GM19043 (cell line): ENCODE measurements around the gene KDM7A.

Experiments used
- ATAC-seq: cut with Tn5 transposase; IDR thresholded peaks from one replicate; pipeline ENCODE4 v1.9.1; 2021; ENCODE audit warnings: low read depth; ENCODE audit not compliant: unreplicated experiment

Gene KDM7A, protein sequence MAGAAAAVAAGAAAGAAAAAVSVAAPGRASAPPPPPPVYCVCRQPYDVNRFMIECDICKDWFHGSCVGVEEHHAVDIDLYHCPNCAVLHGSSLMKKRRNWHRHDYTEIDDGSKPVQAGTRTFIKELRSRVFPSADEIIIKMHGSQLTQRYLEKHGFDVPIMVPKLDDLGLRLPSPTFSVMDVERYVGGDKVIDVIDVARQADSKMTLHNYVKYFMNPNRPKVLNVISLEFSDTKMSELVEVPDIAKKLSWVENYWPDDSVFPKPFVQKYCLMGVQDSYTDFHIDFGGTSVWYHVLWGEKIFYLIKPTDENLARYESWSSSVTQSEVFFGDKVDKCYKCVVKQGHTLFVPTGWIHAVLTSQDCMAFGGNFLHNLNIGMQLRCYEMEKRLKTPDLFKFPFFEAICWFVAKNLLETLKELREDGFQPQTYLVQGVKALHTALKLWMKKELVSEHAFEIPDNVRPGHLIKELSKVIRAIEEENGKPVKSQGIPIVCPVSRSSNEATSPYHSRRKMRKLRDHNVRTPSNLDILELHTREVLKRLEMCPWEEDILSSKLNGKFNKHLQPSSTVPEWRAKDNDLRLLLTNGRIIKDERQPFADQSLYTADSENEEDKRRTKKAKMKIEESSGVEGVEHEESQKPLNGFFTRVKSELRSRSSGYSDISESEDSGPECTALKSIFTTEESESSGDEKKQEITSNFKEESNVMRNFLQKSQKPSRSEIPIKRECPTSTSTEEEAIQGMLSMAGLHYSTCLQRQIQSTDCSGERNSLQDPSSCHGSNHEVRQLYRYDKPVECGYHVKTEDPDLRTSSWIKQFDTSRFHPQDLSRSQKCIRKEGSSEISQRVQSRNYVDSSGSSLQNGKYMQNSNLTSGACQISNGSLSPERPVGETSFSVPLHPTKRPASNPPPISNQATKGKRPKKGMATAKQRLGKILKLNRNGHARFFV

DNA sequence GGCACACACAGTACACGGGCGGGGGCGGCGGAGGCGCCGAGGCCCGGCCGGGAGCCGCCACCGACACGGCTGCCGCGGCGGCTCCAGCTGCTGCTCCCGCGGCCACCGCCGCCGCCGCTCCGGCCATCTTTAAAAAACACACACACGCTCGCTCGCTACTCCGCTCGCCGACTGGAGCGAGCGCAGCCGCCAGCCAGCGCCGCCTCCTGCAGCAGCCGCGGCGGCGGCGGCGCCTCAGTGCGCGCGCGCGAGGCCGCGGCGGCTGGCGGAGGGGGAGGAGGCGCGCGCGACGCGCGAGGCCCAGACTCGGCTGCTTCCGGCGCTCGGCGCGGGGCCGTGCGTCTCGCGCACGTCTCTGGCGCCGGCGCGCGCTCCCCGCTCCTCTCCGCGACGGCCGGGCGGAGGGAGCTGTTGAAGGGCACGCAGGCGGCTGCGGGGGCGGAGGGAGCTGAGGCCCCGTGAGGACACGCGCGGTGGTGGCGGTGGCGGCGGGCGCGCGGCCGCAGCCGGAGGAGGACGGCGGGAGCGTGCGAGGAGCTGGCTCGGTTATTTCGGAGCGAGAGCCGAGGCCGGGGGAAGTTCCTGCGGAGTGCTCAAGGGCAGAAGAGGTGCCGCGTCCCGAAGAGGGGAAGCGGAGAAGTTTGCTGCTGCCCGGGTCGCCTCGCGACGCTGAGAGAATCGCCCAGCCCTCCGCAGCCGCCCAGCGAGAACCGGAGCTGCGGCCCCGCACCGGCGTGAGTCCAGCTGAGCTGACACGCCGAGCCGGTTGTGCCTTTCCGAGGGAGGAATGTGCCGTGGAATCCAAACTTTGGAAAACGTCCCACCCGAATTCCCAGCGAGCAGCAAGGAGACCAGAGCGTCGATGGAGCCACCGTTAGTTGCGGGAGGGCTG, at the start of gene KDM7A:
TSS of gene KDM7A (minus strand) at position 173 of the 892 bp plus-strand sequence. CDS start at position 127, 46 bp downstream.
- peak; percentile 59 for ATAC-seq

DNA sequence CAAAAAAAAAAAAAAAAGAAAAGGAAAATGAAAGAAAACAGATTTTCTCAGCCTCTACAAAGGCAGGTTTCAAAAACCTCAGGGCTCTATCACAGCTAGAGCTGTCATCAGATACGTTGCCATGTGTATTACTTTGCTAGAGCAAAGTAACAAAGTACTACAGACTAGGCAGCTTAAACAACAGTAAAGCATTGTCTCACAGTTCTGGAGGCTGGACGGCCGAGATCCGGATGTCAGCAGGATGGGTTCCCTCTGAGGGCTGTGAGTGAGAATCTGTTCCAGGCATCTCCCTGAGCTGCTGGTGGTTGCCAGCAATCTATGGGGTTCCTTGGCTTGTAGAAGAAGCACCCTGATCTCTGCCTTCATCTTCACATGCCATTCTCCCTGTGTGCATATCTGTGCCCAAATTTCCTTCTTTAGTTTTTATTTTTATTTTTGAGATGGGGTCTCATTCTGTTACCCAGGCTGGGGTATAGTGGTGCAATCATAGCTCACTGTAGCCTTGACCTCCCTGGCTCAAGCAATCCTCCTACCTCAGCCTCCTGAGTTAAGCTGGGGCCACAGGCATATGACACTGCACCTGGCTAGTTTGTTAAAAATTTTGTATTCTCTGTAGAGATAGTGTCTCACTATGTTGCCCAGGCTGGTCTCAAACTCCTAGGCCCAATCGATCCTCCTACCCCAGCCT, 48.9 kb upstream of the KDM7A start:
- no peak for ATAC-seq

DNA sequence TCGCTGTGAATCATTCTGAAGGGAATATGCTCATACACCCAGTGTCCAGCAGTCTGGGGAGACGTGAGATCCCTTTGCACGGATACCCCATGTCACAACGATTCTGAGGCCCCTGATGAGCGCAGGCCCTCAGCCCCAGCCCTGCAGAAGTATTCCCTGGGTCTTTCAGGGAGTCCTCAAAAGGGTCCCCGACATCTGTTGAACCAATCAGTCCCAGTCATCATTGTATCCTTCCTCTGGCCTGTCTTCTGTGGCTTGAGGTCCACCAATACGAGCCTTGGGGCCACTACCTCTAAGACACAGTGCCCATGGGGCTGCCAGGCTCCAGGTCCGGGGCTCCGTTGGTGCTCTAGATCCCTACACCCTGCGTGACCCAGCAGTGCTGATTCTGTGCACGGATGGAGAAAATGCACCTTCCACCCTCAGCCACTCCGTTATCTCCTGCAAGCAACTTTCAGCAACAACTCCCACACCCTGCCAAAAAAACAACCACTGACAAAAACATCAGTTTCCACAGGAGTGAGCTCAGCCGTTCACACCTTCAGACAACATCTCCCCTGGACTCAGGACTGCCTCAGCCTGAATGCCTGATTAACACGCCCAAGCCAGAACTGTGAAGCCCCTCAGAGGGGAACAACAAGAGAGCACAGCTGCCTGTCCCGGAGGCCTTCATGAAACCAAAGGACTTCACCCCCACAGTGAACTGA, 46.9 kb upstream of the KDM7A start:
- no peak for ATAC-seq

DNA sequence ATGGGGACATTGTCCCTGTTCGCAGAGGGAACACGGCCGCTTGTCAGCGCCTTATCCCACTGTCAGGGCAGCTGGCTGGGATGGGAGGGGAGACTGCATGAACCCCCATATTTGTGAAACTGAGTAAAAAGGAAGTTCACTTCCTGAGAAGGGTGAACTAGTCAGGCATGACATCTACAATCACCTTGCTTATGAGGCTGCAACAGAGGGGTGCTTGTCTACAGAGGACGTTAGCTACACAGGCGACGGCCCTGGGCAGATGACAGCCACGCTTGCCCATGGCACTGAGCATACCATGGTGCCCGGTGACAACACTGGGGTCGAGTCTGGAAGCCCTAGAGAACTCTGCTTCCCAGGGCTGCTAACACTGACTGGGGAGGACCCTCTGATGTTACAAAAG, 46.0 kb upstream of the KDM7A start:
- no peak for ATAC-seq

DNA sequence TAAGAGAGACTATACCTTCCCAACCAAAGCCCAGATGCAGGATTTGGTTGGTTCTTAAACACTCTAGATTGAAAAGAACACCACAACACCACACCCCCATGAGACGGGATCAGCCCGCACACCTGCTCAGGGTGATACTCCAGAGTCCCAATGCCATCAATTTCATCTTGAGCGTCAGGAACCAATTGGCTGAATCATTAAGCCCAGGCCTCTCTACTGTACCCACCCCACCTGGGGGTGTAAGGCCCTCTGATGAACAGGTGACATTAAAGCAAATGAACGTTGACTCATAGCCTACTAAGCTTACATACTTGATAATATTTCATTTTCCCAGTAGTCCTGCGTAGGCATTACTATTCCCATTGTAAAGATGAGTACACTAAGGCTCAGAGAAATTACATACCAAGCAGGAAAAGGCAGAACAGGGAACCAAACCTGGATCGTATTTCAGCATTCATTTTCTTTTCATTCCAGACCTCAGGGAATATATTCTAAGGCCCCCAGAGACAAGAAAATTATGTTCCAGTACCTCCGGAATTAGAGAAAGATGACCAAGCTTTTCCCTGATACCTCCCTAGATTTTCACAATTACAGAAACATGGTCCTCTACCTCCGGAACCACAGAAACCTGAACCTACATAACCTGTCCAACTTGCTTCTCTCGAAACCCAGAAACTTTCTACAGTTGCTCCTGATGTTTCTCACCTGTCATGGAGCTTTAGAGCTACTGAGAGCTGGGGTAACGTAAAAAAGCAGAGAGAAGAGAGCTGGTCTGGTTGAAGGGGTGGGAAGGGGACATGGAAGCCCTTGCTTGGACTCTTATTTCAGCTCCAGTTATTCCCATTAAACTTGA, 43.1 kb upstream of the KDM7A start:
- no peak for ATAC-seq

DNA sequence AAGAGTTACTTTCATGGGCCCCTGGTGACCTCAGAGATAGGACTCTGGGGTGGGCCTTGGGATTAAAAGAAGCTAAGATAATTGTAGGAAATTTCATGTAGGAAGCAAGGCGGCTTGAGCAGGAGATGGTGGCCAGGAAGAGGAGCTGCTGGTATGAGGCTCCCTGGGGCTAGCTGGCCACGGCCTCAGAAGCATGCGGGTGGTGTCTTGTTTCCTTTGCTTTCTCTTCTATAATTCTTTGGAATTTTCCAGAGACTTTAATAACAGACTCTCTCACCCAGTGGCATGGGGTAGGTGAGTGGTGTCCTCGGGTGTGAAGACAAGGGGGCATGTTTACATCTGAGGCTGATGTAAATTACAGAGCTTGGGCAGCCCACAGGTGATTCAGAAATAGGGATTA, 41.9 kb upstream of the KDM7A start:
- ATAC-seq, result no peak

DNA sequence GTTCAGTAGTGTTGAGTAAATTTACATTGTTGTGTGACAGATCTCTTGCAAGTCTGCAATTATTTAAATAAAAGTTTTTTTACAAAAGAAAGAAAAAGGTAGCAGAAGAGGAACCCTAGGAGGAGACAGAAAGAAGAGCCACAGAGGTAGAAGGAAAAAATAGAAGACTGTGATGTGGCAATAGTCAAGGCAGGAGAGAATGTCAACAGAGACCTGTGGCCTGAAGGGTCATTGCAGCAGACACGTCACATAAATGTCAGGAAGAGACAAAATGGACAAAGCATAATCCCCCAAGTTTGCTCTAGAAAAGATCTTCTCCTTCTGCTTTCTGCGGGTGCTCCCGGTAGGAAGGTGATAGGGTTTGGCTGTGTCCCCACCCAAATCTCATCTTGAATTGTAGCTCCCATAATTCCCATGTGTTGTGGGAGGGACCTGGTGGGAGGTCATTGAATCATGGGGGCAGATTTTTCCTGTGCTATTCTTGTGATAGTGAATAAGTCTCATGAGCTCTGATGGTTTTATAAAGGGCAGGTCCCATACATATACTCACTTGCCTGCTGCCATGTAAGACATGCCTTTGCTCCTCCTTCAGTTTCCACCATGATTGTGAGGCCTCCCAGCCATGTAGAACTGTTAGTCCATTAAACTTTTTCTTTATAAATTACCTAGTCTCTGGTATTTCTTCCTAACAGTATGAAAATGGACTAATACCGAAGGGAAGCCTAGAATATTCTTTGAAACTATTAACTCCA, 41.1 kb upstream of the KDM7A start:
- no peak for ATAC-seq

DNA sequence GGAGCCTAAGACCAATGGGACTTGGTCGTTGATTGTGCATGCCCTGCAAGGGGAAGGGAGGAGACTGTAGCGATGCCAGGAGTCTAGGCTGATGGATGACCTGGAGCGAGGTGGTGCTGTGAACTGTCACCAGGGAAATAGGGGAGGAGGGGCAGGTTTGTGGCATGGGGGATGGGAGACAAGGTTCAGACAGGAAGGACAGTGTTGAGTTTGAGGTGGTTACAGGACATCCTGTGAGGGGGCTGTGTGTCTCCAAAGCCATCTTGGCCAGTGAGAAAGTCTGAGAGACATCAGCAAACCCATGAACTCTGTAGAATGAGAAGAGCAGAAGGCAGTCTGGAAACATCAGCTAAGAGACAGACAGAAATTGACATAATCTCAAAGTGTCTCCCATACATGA, 38.5 kb upstream of the KDM7A start:
- no peak for ATAC-seq

DNA sequence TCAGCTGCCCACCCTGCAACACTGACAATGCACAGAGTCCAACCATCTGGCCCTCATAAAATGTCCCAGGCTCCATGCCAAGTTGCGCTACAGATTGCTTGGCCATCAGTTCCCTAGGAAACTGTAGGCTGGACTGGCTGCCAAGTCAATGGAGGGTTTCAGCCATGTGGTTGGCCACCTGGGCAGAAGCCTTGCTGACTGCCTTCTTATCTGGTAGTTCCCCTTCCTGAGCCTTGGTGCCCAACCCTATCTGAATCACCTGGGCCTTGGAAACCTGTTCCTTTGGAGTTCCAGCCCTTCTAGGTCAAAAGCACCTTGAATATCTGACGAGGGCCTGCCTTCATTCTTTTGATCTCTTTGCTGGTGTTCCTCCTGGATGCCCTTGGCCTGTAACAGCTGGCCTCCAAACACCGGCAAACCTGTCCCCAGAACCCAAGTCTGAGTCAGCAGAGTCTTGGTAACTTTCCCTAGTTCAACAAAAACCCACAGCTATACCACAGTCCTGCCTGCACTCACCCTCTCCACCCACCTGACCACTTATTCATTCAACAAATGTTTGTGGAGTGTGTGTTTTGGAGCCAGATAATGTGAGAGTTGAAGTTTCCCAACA, 37.4 kb upstream of the KDM7A start:
- ATAC-seq, result no peak

DNA sequence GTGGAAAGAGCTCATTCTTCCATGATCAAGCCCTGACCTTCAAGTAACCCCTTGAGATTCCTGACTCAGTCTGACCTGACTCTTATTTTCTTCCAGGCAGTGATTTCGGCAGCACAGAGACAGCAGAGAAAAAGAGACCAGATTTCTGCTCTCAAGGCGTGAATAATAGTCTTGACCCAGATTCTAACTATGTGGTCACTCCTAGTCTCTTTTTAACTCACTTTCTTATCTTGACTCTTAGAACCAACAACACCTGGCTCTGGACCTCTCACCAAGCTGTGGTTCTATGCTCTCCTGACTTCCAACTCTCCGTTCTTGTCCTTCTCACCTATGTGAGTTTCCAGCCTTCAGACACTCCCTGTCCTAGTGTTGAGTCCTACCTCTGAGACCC, 36.9 kb upstream of the KDM7A start:
- no peak for ATAC-seq

DNA sequence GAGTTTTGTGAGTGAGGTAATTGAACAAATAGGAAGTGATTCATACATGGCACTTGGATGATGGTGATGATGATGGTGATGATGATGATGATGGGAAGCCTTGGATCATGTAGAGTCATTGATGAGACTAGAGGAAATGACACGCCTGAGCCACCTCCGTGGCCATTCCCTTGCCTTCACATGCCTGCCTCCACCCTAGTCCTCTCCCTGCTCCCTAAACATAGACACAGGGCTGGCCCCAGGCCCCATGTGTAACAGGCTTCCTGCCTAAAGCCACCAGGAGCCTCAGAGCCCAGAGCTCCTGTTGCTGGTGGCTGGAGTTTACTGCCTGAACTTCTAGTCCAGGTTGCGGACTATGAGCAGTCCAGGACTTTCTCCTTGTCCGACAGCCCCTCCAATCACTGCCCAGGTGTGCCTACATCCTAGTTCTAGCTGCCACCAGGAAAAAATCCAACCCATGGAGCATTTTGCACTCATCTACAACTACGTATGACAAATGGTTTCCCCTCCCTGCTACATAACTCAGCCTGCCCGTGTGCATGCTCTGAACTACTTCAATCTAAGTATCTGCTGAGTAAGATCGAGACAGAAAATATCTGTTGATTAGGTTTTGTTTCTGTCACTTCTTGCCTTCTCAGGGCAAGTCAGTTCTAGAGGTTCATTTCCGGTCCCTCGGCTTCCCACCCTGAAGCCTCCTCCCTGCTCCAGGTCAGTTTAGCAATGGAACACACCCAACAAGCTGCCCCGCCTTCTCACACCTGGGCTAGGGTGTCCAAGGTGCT, 35.5 kb upstream of the KDM7A start:
- ATAC-seq, result peak; percentile 50

DNA sequence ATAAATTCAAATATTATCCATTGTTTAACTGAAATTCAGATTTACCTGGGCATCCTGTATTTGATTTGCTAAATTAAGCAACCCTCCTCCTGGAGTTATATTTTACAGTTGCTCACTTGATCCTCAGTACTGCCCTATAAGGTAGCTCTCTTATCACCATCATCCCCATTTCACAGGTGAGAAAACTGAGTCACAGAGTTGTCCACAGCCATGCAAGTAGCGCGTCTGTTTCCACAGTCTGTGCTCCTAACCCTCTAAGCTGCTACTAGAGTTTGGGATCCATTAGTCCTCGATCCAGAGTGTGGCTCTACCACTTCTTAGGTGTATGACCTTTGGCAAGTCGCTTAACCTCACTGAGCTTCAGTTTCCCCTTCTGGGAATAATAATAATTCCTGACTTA, 34.9 kb upstream of the KDM7A start:
- ATAC-seq, result no peak

DNA sequence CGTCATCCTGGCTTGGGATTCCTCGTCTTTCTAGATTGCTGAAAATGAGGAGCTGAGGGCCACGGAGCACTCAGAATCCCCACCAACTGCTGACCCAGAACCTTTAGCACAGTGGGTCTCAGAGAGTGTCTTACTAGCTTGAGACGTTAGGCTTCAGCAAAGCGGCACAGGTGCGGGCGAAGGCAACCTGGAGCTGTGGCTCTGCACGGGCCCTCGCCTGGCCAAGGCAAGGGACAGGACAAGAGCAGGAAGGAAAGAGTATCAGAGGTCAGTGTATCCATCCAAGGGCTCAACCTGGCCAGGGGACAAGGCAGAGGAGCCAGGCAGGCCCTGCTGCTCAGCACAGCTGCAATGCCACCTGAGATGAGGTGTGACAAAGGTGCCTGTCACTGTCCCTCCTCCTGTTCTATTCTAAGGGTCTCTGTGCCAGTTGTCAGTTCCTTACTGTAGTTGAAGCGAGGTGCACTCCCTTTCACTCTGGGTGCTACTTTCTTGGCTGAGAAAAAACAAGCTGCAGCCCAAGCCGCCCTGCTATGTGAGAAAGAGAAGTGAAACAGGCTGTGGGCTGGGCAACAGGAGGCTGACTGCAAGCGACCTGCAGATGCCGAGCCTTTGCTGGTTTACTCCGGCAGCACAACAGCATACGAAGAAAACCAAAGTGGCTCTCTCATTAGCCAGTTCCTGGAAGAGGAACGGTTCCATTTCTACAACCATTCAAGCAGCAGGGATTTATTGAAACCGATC, 33.3 kb upstream of the KDM7A start:
- peak; percentile 88 for ATAC-seq

DNA sequence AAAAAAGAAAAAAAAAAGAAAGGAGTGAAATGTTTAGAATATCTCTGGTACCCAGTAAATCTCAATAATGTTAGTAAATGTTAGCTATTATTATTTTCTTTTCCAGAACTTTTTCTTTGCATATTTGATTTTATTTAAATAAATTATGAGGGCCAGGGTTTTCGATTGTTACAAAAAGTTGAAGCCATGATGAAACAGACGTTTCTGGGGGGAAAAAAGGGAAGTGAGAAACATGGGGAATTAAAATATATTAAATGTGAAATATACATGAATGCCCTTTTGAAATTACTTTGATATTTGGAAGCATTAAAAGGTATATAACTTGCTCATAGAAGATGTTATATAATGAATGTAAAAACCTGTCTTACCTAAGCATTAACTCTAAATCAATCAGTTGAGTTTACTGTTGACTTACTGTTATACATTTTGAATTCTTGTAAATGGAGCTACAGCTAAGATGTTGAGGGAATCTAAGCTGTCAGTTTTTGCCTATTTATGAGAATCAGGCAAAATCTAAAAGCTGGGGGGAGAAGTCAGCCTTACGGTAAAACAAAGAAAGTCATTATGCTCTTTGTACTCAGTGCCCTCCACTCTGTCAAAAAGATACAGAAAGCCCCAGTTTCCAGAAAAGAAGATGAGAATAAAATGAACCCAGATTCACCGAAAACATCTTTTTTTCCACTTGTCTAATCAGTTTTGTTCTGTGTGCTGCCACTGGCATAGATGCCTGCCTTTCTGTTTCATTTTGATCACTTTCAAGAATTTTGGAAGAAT, 30.0 kb upstream of the KDM7A start:
- ATAC-seq, result no peak

DNA sequence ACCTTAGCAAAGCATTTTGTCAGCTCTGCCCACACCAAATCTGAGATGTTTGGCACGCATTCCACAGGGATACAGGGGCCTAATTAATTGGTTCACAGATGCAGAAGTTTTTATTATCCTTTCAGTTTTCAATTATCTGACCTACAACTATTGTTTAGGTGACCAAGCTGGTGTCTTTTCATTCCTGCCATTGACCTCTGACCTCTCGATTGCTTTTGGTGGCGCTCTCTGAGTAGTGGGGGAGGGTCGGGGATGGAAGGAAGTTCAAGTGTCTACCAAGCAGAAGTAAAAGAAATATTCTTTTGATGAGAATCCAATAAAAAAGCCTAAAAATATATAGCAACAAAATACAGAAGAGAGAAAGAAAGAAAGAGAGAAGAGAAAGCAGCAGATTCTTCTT, 28.8 kb upstream of the KDM7A start:
- no peak for ATAC-seq
